SU-DHL-6 (cell line): ENCODE results near the gene ABCA4.

ENCODE experiments used
- H2AFZ ChIP-seq: fragments of 200-600 bp; sonication (generic); 2 replicates; pipeline ENCODE4 v1.6.1; 2014; ENCODE audit warnings: low read depth, mild to moderate bottlenecking, moderate library complexity, mixed read lengths, antibody characterized with exemption, low read length; ENCODE audit not compliant: severe bottlenecking
- H3F3A ChIP-seq: fragments of 200-600 bp; shearing (Covaris generic); 2 replicates; pipeline ENCODE4 v1.6.0; 2016; ENCODE audit warnings: antibody characterized with exemption, mild to moderate bottlenecking; ENCODE audit not compliant: insufficient read depth
- H3K27ac ChIP-seq: fragments of 200-600 bp; sonication (generic); 2 replicates; pipeline ENCODE4 v1.5.1; 2016; ENCODE audit warnings: low read depth, mild to moderate bottlenecking, low read length, moderate library complexity, mixed read lengths
- H3K27me3 ChIP-seq: fragments of 200-600 bp; sonication (generic), shearing (Covaris generic); 2 replicates; pipeline ENCODE4 v1.6.0; 2014; ENCODE audit warnings: mild to moderate bottlenecking, low read length
- H3K36me3 ChIP-seq: fragments of 200-600 bp; sonication (generic); 2 replicates; pipeline ENCODE4 v1.6.1; 2014; ENCODE audit warnings: mild to moderate bottlenecking, low read length, mixed read lengths
- H3K4me2 ChIP-seq: fragments of 300-600, 200-600 bp; shearing (Covaris generic), sonication (generic); 2 replicates; pipeline ENCODE4 v1.6.0; 2014; ENCODE audit warnings: low read length, low read depth, mild to moderate bottlenecking; ENCODE audit not compliant: poor library complexity, severe bottlenecking
- H3K4me3 ChIP-seq: fragments of 200-600 bp; sonication (generic); 2 replicates; pipeline ENCODE4 v1.5.1; 2014; ENCODE audit warnings: antibody characterized with exemption, low read length, mild to moderate bottlenecking, mixed read lengths; ENCODE audit not compliant: insufficient read depth, poor library complexity, severe bottlenecking
- H3K79me2 ChIP-seq: fragments of 200-600 bp; sonication (generic); 2 replicates; pipeline ENCODE4 v1.6.1; 2014; ENCODE audit warnings: mild to moderate bottlenecking, low read length, moderate library complexity; ENCODE audit not compliant: insufficient read depth
- H3K9ac ChIP-seq: fragments of 200-600 bp; sonication (generic); 2 replicates; pipeline ENCODE4 v1.7.0; 2014; ENCODE audit warnings: mild to moderate bottlenecking, low read length
- H3K9me2 ChIP-seq: fragments of 200-600 bp; sonication (generic); replicated peaks from 2 replicates; pipeline ENCODE4 v1.6.1; 2014; ENCODE audit warnings: low read length; ENCODE audit not compliant: insufficient read depth
- H3K9me3 ChIP-seq: fragments of 200-600 bp; sonication (generic); 2 replicates; pipeline ENCODE4 v1.6.1; 2014; ENCODE audit warnings: low read length, mixed read lengths; ENCODE audit not compliant: insufficient read depth
- H4K20me1 ChIP-seq: fragments of 200-600 bp; sonication (generic); 2 replicates; pipeline ENCODE4 v1.6.1; 2014; ENCODE audit warnings: low read depth, mild to moderate bottlenecking, antibody characterized with exemption, low read length, moderate library complexity, mixed read lengths
- EZH2phosphoT487 ChIP-seq: fragments of 200-600 bp; sonication (generic), shearing (Covaris generic); conservative IDR thresholded peaks from 2 replicates; pipeline ENCODE4 v1.6.1; 2018; ENCODE audit warnings: mild to moderate bottlenecking, antibody characterized with exemption, low read length, moderate library complexity, mixed read lengths
- TF ChIP-seq, protein P1 (sequence below): fragments of 200-600 bp; sonication (generic); IDR thresholded peaks from one replicate; pipeline ENCODE4 v1.5.1; 2017; ENCODE audit warnings: antibody characterized with exemption, mild to moderate bottlenecking, low read length, moderate library complexity; ENCODE audit not compliant: insufficient read depth, poor library complexity, severe bottlenecking

Gene ABCA4

DNA sequence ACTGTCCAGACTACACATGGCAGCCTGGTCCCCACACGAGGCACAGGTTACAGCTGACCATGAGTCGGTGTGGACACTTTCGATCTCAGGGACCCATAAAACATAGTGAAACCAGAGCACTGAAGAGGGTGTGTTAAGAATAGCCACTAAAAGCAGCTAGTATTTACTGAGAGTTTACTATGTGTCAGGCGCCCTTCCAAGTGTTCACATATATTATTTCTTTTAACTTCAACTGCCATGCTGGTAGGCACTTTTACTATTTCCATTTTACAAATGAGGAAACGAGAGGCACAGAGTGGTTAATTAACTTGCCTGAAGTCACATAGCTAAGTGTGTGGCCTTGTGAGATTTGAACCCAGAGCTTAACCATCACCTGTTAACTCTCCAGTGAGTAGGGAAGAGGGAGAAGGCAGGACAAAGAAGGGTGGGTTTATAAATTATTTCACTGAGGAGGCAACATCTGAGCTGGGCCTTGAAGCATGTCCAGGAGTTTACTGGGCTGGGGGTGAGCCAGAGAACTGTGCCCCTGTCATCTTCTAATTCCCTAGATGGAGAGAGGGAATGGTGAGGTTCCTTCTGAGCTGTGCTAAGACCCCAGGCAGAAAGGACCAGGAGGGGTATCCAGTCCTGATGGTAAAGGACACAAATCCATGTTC is 20.7 kb downstream of the ABCA4 start:
- Histone ChIP-seq H3K9ac (no peak overlapping the region), H4K20me1 (no peaks in the 10 kb centered on the region), H3K27me3 (no peaks in the 10 kb centered on the region), H3K9me2 (no peaks in the 10 kb centered on the region), H3K9me3 (no peaks in the 10 kb centered on the region), H2AFZ (no peak overlapping the region), H3F3A (no peaks in the 10 kb centered on the region), H3K4me2 (no peak overlapping the region), H3K27ac (no peak overlapping the region), H3K4me3 (no peak overlapping the region), H3K79me2 (no peaks in the 10 kb centered on the region), H3K36me3 (no peaks in the 10 kb centered on the region)
- TF ChIP-seq, protein P1, sequence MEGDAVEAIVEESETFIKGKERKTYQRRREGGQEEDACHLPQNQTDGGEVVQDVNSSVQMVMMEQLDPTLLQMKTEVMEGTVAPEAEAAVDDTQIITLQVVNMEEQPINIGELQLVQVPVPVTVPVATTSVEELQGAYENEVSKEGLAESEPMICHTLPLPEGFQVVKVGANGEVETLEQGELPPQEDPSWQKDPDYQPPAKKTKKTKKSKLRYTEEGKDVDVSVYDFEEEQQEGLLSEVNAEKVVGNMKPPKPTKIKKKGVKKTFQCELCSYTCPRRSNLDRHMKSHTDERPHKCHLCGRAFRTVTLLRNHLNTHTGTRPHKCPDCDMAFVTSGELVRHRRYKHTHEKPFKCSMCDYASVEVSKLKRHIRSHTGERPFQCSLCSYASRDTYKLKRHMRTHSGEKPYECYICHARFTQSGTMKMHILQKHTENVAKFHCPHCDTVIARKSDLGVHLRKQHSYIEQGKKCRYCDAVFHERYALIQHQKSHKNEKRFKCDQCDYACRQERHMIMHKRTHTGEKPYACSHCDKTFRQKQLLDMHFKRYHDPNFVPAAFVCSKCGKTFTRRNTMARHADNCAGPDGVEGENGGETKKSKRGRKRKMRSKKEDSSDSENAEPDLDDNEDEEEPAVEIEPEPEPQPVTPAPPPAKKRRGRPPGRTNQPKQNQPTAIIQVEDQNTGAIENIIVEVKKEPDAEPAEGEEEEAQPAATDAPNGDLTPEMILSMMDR, result no peak
- TF ChIP-seq EZH2phosphoT487, result no peak

DNA sequence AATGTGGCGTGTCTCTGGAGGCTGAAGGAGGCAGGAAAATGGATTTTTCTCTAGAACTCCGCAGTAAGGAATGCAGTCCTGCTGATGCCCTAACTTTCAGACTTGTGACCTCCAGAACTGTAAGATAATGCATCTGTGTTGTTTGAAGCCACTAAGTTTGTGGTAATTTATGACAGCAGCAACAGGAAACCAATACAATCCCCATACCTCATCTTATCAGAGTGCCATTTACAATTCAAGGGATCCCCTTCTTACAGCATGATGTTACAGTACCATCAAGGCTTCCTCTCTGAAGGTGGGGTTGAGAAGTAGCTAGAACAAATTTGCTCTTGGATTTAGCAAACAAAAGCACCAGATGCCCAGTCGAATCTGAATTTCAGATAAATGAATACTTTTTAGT is 21.6 kb downstream of the ABCA4 start:
- Histone ChIP-seq H3K36me3 (no peaks in the 10 kb centered on the region), H2AFZ (no peak overlapping the region), H3K27ac (no peak overlapping the region), H3K79me2 (no peaks in the 10 kb centered on the region), H4K20me1 (no peaks in the 10 kb centered on the region), H3K27me3 (no peaks in the 10 kb centered on the region), H3K9ac (no peak overlapping the region), H3K4me2 (no peak overlapping the region), H3K9me2 (no peaks in the 10 kb centered on the region), H3K4me3 (no peak overlapping the region), H3F3A (no peaks in the 10 kb centered on the region), H3K9me3 (no peaks in the 10 kb centered on the region)
- no peak for TF ChIP-seq EZH2phosphoT487
- TF ChIP-seq, protein P1, result no peak

DNA sequence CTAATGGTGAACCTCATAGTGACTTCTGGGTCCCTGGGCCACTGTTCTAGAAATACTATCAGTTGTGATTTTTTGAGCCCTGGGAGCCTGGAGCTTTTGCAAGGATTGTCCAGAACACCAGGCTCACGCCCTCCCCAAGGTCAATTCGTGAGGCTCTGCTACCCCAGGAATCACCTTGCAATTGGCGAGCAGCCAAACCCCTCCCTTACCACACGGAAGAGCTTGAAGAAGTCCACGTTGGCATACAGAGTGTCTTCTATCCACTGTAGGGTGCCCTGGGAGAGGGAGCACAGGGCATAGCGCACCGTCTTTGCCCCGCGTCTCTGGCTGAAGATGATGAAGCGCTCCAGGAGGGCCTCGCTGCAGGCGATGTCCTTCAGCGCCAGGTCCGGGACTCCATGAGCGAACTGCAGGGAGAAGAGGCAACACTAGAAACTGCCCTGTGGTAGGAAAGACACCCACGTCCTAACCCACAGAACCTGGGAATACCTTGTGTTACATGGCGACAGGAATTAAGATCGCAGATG is 22.3 kb downstream of the ABCA4 start:
- Histone ChIP-seq H3K79me2 (no peaks in the 10 kb centered on the region), H3K9me3 (no peaks in the 10 kb centered on the region), H3K9me2 (no peaks in the 10 kb centered on the region), H3K36me3 (no peaks in the 10 kb centered on the region), H4K20me1 (no peaks in the 10 kb centered on the region), H3K4me2 (no peak overlapping the region), H3K27me3 (no peaks in the 10 kb centered on the region), H3F3A (no peaks in the 10 kb centered on the region), H3K27ac (no peak overlapping the region), H2AFZ (no peak overlapping the region), H3K4me3 (no peak overlapping the region), H3K9ac (no peak overlapping the region)
- TF ChIP-seq, protein P1, result no peak
